NCI-H2029 treated with DMSO at 0.1 percent for 48 hours (cell line): ENCODE data around the gene CNTN5.

Source experiments
- DNase-seq: peaks from one replicate; lab custom pipeline; 2025; lab: John Stamatoyannopoulos, UW

The CNTN5 gene

GRCh38 chr11:99937330-99937729, 916.6 kb downstream of the CNTN5 start:
- DNase-seq = no peak

DNA sequence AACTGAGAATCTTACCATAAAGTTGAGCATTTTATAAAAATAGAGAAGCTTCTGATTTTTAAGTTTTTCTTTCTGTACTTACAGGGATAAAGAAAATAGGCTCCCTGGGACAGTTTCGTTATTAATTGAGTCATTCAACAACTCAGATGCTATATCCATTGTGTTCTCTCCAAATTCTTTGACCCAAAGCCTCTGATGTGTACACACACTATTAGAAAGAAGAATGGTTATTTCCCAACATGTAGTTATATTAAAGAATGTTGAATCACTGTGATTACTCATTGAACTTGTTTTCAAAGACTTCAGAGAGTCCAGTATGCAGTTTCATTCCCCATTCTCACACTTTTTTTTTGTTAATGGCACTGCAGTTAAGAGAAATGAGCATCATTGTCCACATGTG, 932.1 kb downstream of the CNTN5 start:
- DNase-seq = no peak

DNA sequence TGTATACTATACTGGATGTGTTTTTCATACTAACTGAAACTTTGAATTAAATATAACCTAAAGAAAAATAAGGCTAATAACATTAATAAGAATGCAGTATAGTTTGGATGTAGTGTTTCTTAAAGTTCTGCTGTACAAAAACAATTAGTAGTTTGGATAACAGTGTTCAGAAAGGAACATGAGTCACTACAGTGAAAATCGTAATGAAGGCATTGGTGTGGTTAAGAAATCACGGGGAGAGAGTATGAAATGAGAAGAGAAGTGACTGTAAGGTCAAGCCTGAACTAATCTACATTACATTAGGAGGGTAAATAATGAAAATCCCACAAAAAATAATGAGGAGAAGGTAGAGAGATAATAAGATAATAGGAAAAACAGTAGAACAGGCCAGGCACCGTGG, 939.8 kb downstream of the CNTN5 start:
- no peak for DNase-seq

- DNase-seq = no peak
Observed at GRCh38 chr11:99968336-99968735, 947.6 kb downstream of the CNTN5 start.

GRCh38 chr11:99973993-99974392, 953.2 kb downstream of the CNTN5 start:
- DNase-seq = no peak

GRCh38 chr11:99979042-99979441, 958.3 kb downstream of the CNTN5 start:
- no peak for DNase-seq

- no peak for DNase-seq
Observed at GRCh38 chr11:99987821-99988470, 967.2 kb downstream of the CNTN5 start.

DNA sequence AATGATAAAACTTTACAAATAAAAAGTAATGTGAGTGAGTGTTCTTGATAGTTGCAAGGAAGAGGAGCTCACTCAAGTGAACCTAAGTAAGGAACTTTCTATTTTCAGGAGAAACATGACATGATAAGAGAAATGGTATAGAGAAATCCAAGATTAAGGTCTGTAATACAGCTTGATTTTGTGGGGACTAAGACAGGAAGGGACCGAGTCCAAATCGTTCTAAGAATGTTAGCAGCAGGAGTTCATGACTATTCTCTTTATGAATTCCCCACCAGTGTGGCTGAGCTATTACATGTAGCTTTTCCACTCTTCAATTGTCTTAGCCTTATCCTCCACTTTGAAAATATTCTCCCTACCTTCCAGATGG, 967.7 kb downstream of the CNTN5 start:
- DNase-seq = no peak

- DNase-seq = no peak
Observed at GRCh38 chr11:100003985-100004384, 983.2 kb downstream of the CNTN5 start.

DNA sequence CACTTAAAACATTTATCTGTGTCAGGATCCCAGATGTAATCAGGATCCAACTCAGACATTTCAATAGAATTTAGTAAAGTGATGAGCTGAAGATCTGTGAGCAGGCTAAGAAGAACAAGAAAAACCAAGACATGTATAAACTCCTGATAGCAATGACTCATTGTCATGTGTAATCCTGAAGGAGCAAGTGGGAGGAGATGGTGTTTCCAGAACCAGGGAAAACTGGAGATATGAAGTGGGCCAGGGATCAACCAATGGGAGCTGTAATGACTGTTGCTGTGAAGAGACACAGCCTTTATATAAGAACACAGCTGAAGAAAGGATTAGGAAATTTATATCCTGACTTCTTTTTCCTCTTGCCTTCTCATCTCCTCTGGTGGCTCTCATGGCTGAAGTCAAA, 983.8 kb downstream of the CNTN5 start:
- no peak for DNase-seq

DNA sequence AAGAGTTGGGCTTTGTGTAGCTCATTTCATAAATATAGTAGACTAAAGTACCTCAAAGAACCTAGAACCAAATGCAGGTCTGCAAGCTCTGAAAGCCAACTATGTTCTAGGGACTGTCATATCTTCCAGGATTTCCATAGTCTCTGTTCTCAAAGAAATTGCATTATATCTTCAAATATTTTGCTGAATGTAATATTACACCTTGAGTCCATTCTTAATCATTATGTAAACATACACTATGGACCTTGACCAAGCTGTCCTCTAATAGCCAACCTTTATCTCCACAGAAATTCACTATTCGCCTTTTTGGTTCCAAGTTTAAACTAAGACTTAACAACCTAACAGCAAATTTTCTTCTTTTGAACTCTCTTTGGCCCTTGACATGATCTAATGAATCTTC, 987.7 kb downstream of the CNTN5 start:
- DNase-seq = no peak

- DNase-seq = no peak
Observed at GRCh38 chr11:100009728-100010127, 989.0 kb downstream of the CNTN5 start.

DNA sequence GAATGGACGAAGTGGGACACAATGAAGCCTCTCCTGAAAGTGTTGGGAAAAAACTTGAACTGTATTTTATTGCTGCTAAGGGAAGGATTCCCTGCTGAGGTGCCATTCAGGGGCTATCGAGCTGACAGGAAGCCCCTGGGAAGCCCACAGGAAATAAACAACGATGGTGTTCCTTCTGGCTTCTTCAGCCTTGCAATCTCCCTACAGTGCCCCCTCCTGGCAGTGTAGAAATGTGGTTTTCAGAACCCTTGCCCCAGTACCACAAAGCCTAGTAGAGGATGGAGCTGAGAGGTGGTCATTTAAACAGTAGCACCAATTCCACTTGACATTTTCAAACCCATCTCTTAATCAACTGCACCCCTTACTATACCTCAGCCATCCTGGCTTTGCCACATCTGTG, 989.6 kb downstream of the CNTN5 start:
- no peak for DNase-seq

GRCh38 chr11:100011697-100012096, 990.9 kb downstream of the CNTN5 start:
- DNase-seq = no peak

GRCh38 chr11:100013011-100013410, 992.3 kb downstream of the CNTN5 start:
- DNase-seq = no peak

DNA sequence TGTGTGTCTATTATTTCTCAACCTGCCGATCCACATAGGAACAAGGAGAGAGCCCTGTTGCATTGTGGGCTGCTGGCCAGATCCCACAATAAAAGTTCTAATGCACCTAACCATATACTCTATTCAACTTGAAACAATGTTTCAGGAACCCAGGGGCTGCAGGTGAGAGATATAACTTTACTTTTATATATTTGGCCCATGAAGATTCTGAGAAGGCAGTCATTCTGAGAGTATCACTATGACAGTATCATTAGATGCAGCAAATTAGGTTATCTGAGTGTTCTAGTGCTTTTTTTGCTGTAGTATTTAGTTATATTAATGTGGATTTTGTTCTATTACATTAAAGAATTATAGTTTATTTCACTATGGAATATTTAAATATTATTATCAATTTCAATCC, 1011.2 kb downstream of the CNTN5 start:
- DNase-seq = no peak

DNA sequence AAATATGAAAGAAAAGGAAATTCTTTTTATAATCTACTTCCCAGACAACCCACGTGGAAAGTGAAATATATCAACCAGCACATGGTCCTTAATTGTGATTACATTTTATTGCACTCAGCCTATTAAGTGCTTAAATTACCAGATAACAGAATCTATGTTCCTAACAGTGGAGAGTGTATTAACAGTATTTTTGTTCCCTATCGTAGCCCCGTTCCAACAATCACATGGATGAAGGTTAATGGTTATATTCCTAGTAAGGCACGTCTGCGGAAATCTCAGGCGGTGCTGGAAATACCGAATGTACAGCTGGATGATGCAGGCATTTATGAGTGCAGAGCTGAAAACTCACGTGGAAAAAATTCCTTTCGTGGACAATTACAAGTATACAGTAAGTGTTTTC, 1040.3 kb downstream of the CNTN5 start:
- DNase-seq = no peak

GRCh38 chr11:100066399-100066798, 1045.7 kb downstream of the CNTN5 start:
- no peak for DNase-seq

DNA sequence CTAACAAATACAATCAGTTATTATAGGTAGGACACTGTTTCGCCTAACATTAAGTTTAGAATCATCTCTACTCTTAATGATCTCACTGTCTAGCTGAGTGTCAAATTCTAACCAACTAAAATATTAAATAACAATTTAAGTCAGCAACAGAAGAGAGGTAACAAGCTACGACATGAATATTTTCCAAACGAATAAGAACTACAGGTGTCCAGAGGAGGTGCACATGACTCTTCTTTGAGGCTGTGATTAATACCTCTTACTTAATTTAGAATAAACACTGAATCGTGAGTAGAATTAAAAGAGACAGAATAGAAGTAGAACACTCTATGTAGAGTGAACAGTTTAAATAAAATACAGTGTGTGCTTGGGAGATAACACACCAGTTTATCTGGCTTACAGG, 1047.4 kb downstream of the CNTN5 start:
- no peak for DNase-seq

- no peak for DNase-seq
Observed at GRCh38 chr11:100072131-100072530, 1051.4 kb downstream of the CNTN5 start.

GRCh38 chr11:100080381-100080780, 1059.6 kb downstream of the CNTN5 start:
- no peak for DNase-seq

DNA sequence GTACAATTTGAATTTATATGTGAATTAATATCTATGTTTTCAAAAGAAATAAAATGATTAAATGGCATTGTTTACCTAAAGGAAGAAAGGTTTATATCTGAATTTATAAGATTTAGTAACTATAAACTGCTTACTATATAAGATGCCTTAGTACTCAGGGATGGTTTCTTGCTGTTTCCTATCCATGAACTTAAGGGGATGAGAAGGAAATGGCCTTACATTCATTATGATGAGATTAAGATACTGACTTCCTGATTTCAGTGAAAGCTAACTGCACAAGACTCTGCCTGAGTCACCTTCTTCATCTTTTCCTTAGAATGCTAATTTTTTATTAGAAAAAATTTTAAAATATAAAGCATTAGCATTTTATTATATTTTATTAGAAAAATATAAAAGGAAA, 1060.1 kb downstream of the CNTN5 start:
- no peak for DNase-seq

GRCh38 chr11:100093698-100094097, 1072.9 kb downstream of the CNTN5 start:
- no peak for DNase-seq

- DNase-seq = no peak
Observed at GRCh38 chr11:100094121-100094865, 1073.5 kb downstream of the CNTN5 start.
